Small intestine (tissue), 7 donors: ENCODE measurements around the gene ERFE. TPM values are rescaled to one million over a fixed set of nuclear protein-coding genes. Genes with fewer than 3 reads are reported as not detected.
"Not testable (repeated sequence)": the region's sequence is repeated elsewhere in the genome, so short reads cannot be mapped to it uniquely, and the experiment has no call there.

Source experiments
- DNase-seq, 2 donors: peaks; one replicate each; pipeline versions ENCODE4 v3.0.0 to v3.0.0-alpha.2; 2013
- FAIRE-seq: peaks from 2 replicates; lab custom pipeline; 2012; peaks lifted over from hg19 to GRCh38; lab: Jason Lieb, UNC
- H3K27ac ChIP-seq, 3 donors: one replicate each; pipeline ENCODE4 v1.5.1; 2013; ENCODE audit warnings: low read length in 2 of 3, mild to moderate bottlenecking in 2 of 3, control low read depth in 1 of 3, inconsistent platforms in 1 of 3, low read depth in 1 of 3, moderate library complexity in 1 of 3
- H3K27me3 ChIP-seq, 3 donors: one replicate each; pipeline ENCODE4 v1.6.1; 2013; ENCODE audit warnings: low read length in 3 of 3, inconsistent platforms in 1 of 3; ENCODE audit not compliant: control insufficient read depth in 3 of 3, insufficient read depth in 3 of 3
- H3K36me3 ChIP-seq, 3 donors: one replicate each; pipeline ENCODE4 v1.6.1; 2013; ENCODE audit warnings: low read length in 3 of 3, inconsistent platforms in 1 of 3, low read depth in 1 of 3, mild to moderate bottlenecking in 1 of 3, moderate library complexity in 1 of 3; ENCODE audit not compliant: control insufficient read depth in 3 of 3, insufficient read depth in 2 of 3
- H3K4me1 ChIP-seq, 3 donors: one replicate each; pipeline ENCODE4 v1.6.1; 2013; ENCODE audit warnings: low read length in 2 of 3, inconsistent platforms in 1 of 3, low read depth in 1 of 3, mild to moderate bottlenecking in 1 of 3, moderate library complexity in 1 of 3; ENCODE audit not compliant: control insufficient read depth in 3 of 3, insufficient read depth in 2 of 3
- H3K4me3 ChIP-seq, 3 donors: one replicate each; pipeline ENCODE4 v1.5.1; 2013; ENCODE audit warnings: low read length in 3 of 3, control low read depth in 1 of 3, inconsistent platforms in 1 of 3, low read depth in 1 of 3, mild to moderate bottlenecking in 1 of 3, moderate library complexity in 1 of 3
- H3K9me3 ChIP-seq, 2 donors: one replicate each; pipeline ENCODE4 v1.6.1; 2013; ENCODE audit warnings: low read depth in 1 of 2, low read length in 1 of 2; ENCODE audit not compliant: control insufficient read depth in 2 of 2, insufficient read depth in 1 of 2
- WGBS, 3 donors: extraction: QIAGEN DNeasy Blood & Tissue Kit; methylation state at CpG; one replicate each; pipeline ENCODE4 v1.1.7; 2013; 5-methylcytosine and 5-hydroxymethylcytosine counted together
- polyA plus RNA-seq, 4 donors: library from polyadenylated mRNA; stranded (reverse) in 3 of 4; unstranded in 1 of 4; fragments of 200-250 nt in 3 of 4; fragments of 120-200 nt in 1 of 4; gene quantifications; one replicate each; pipeline versions ENCODE4 v1.2.1 to v1.2.3, GENCODE V29; 2013
- donor health status: healthy with polysubstance abuse.
- donor health status: control.
- donor health status: control.
- donor health status: Bipolar disorder and iron deficiency.
- donor health status: healthy.

Gene ERFE
- polyA plus RNA-seq, 4 donors: 0.92 to 1.8 TPM; not detected in 2

DNA sequence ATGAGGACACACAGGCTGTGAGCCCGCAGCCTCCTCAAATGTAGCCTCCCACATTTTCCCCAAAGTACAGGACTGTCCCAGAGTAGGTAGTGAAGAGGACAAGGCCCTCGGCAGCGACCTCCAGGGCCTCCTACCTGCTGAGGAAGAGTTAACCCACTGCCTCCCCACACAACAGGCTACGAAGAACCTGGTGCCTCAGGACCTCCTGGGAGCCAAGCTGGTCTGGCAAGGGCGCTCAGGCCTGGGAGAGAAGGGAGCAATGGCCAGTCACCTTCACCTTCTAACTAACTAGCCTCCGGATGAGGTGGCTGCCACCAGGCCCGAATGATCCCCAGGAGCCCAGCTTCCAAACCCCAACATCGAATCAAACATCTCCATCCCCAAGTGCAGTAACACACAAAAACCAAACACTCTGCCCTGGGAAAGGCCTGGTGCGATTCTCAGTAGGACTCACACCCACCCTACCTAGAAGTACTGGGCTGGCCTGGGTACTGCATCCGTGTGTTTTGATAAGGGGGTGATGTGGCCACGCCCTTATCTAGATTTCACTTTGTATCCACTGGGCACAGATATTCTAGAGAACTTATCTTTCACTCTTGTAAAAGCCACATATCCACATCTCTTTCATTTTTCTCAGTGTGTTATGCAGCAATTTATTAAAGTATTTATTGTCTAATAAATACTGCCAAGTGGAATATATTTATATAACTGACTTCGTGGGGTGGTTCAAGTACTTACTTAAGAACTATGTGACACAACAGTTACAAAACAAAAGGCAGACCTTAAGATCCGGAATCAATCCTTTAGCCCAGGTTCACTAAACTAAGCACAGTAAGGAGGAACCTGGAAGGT, 9.7 kb downstream of the ERFE start:
- Histone ChIP-seq H3K27me3 (peaks cover 0 to 5% (median 3%) of the 10 kb centered on the region in 3 donors), H3K4me3 (no peak overlapping the region), H3K36me3 (peaks cover 2 to 67% (median 13%) of the 10 kb centered on the region in 3 donors), H3K4me1 (peaks cover 0 to 3% (median 0%) of the 10 kb centered on the region in 3 donors), H3K9me3 (no peaks in the 10 kb centered on the region), H3K27ac (peak overlapping the region in 1 of 3 donors; percentile 83)
- FAIRE-seq (no peak), DNase-seq (no peak)
- WGBS, 3 donors: 81 to 85% (median 84%) methylated on average over 13 of the region's 13 CpGs

DNA sequence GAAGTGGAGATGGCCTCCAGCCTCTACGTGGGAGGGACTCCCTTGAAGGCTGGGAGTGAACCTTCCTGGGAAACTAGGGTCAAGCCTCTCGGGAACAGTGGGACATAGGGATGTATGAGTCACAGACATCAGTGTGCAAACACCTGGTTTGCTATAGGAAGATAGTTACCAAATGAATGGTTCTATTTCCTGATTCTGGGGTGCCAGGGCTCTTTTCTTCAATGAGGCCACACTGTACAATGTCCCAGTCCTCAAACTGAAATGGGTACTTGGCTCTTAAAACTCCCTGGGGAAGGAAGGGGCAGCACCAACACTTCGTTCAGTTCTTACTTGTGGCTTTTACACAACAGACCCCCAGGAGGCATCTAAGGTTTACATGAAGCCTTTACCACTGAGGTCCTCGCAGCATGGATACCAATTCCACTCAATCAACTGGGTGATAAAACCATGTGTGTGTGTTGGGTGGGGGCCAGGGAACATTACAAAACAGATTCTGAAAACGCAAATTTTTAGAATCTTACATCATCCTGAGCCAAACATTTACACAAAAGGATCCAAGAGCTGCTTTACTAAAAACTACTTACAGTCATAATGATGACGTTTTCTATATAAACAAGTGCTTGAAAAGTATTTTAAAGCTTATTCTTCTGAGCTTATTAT, 10.4 kb downstream of the ERFE start:
- peaks cover 0 to 2% (median 0%) of the 10 kb centered on the region in 3 donors for H3K27me3 ChIP-seq
- peaks cover 2 to 72% (median 14%) of the 10 kb centered on the region in 3 donors for H3K36me3 ChIP-seq
- DNase-seq (no peak), FAIRE-seq (no peak)
- no peak overlapping the region for H3K4me3 ChIP-seq
- H3K27ac ChIP-seq: peak overlapping the region in 2 of 3 donors; percentile 54 to 83
- 58 to 74% (median 71%) methylated on average over 6 of the region's 6 CpGs for WGBS, 3 donors
- H3K9me3 ChIP-seq: no peaks in the 10 kb centered on the region
- peaks cover 0 to 3% (median 0%) of the 10 kb centered on the region in 3 donors for H3K4me1 ChIP-seq

DNA sequence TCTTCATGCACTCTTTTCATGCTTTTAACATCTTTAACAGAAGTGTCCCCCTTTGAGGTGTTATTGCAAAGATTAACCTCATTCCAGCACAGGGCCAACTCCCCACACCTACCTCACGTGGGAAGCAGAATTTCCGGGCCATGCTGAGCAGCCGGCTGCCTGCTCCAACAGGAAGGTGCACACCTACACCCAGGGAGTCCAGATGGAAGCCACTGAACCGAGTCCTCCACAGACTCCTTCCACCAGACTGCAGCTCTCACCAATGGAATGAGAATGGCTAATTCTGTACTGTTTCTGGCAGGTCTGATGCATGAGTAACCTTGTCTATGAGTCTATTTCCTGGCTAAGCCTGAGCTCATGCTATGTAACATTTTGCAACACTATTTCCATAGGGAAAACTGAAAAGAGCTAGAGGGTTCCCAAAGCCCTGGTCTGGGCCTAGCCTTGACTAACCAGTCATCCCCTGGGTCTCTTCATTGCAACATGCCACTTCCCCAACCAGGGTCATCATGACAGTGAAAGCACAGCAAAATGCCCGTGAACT, 11.0 kb downstream of the ERFE start:
- H3K4me1 ChIP-seq: peaks cover 0 to 3% (median 0%) of the 10 kb centered on the region in 3 donors
- H3K9me3 ChIP-seq: no peaks in the 10 kb centered on the region
- no peaks in the 10 kb centered on the region for H3K27me3 ChIP-seq
- H3K27ac ChIP-seq: peak overlapping the region in 2 of 3 donors; percentile 54 to 78
- peaks cover 4 to 78% (median 14%) of the 10 kb centered on the region in 3 donors for H3K36me3 ChIP-seq
- DNase-seq (no peak), FAIRE-seq (no peak)
- 71 to 78% (median 75%) methylated on average over 5 of the region's 5 CpGs for WGBS, 3 donors
- H3K4me3 ChIP-seq: no peak overlapping the region

DNA sequence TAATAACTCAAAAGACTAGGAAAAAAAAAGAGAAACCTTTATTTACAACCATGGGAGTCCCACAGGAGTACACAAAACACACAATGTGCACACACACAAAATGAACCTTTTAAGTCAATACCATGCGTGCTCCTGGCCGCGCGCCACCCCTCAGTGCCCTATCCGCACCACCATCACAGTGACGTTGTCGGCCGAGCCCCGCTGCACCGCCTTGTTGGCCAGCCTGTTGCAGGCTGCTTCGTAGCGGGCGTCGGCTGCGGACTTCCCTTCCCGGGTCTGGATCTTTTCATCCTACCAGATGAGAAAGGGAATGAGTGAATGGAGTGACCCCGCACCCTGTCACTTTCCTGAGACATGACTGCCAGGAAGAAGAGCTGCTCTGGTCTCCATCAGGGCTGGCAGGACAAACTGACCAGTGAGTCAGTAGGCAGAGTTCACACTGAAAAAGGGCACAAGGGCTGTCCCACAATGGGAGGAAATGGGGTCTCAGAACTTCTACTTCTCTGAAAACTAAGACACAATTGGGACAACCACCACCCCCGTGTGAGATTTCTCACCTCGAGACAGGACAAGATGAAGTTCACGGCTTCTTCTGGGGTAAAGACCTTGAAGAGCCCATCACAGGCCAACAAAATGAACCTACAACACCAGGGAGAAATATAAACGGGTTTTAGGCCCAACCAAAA, 11.8 kb downstream of the ERFE start:
- peak overlapping the region in 1 of 3 donors; percentile 42 for H3K27ac ChIP-seq
- DNase-seq: no peak
- WGBS, 3 donors: 88 to 96% (median 93%) methylated on average over 21 of the region's 21 CpGs

DNA sequence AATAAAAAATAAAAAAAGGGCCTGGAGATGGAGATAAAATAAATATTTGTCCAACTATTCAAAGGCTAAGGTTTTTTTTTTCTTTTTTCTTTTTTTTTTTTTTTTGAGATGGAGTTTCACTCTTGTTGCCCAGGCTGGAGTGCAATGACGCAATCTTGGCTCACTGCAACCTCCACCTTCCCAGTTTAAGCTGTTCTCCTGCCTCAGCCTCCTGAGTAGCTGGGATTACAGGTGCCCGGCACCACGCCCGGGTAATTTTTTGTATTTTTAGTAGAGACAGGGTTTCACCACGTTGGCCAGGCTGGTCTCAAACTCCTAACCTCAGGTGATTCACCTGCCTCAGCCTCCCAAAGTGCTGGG, 12.3 kb downstream of the ERFE start:
- not testable (repeated sequence) for DNase-seq, H3K4me1 ChIP-seq, H3K9me3 ChIP-seq, H3K4me3 ChIP-seq, FAIRE-seq, H3K27ac ChIP-seq, H3K27me3 ChIP-seq
- H3K36me3 ChIP-seq: peaks cover 6 to 84% (median 18%) of the 10 kb centered on the region in 3 donors
- 85 to 90% (median 88%) methylated on average over 5 of the region's 5 CpGs for WGBS, 3 donors

More for the DNA sequence above, 11.8 kb downstream of the ERFE start:
- Histone ChIP-seq H3K4me1 (peaks cover 0 to 3% (median 0%) of the 10 kb centered on the region in 3 donors), H3K27me3 (no peaks in the 10 kb centered on the region), H3K36me3 (peaks cover 6 to 81% (median 17%) of the 10 kb centered on the region in 3 donors), H3K4me3 (no peak overlapping the region), H3K9me3 (no peaks in the 10 kb centered on the region)
- no peak for FAIRE-seq

DNA sequence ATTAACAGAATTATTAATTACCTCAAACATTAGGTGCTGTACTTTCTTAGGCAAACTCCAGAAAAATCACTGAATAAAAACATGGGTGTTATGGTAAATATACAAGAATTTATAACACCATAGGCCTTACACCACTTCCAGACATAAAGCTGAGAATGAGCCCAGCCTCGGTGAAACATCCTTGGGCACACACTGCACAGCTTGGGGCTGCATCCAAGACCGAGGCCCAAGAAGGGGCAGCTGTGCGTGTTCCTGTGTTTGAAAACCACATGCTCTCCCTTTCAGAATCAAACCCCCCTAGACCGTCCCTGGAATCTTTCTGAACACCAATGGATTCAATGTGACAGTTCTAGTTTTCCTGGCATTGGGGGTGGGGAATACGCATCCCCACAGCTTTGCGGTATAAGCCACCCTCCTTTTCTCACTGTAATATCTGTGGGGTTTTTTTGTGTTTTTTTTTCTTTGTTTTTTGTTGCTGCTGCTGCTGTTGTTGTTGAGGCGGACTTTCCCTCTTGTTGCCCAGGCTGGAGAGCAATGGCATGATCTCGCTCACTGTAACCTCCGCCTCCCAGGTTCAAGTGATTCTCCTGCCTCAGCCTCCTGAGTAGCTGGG, 12.9 kb downstream of the ERFE start:
- whole genome bisulfite sequencing, 3 donors: 95 to 98% (median 96%) methylated on average over 9 of the region's 9 CpGs
- DNase-seq: no peak
- Histone ChIP-seq H3K4me1 (peaks cover 0 to 3% (median 0%) of the 10 kb centered on the region in 3 donors), H3K4me3 (no peak overlapping the region), H3K27ac (no peak overlapping the region), H3K9me3 (no peaks in the 10 kb centered on the region), H3K27me3 (no peaks in the 10 kb centered on the region), H3K36me3 (peaks cover 6 to 79% (median 18%) of the 10 kb centered on the region in 3 donors)
- no peak for FAIRE-seq

DNA sequence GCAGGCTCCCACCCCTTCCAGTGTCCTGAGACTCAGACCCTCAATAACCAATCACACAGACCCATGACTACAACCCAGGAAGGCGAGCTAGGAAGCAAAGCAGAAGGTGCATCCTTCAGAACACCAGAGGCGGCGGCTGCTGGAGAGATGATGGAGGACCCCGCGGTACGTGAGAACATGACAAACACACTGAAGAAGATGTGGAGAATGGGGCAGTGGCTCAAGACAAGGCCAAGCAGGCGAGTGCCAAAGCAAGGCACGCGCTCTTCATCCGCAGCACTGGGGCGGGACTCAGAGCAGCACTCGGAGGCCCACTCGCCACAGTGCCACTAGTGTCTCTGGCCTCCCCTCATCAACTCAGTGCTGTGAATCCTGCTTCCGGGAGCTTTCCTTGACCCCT, 13.7 kb downstream of the ERFE start:
- Histone ChIP-seq H3K4me1 (no peaks in the 10 kb centered on the region), H3K27me3 (no peaks in the 10 kb centered on the region), H3K9me3 (no peaks in the 10 kb centered on the region), H3K36me3 (peaks cover 6 to 72% (median 18%) of the 10 kb centered on the region in 3 donors), H3K27ac (no peak overlapping the region), H3K4me3 (no peak overlapping the region)
- FAIRE-seq (no peak), DNase-seq (no peak)
- 88 to 91% (median 91%) methylated on average over 13 to 14 of the region's 14 CpGs for WGBS, 3 donors
